Measurements from ENCODE around the gene FUT1. TPM values are rescaled to one million over a fixed set of nuclear protein-coding genes. Genes with fewer than 3 reads are reported as not detected.

The FUT1 gene
- total RNA-seq, 1 experiment from 2014 or later = 30.5 TPM

DNA sequence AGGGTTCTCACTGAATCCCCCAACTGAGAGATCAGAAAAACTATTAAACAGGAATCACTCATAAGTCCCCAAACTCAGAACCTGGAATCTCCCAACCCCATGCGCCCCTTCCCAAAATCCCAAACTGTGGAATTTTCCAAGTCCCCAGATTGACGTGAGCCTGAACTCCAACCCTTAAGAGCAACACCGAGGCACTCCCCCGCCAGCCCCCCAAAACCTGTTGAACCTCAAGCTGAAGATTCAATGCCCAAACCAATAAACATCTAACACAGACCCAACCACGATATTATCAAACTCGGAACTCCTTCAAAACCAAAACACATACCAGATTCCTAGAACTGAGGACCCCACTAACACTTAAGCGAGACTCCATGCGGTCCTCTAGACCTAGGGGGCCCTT lies 6.3 kb downstream of the FUT1 start:
- Mint-ChIP-seq H3K27ac (ENCODE audit: unreplicated experiment) (no peak overlapping the region), H3K4me3 (ENCODE audit: unreplicated experiment) (no peak overlapping the region), H3K27me3 (ENCODE audit: insufficient read depth, unreplicated experiment) (no peaks in the 10 kb centered on the region), H3K9me3 (ENCODE audit: unreplicated experiment) (no peaks in the 10 kb centered on the region), H3K36me3 (ENCODE audit: insufficient read depth, unreplicated experiment) (peaks cover 53% of the 10 kb centered on the region), H3K4me1 (ENCODE audit: low read depth, unreplicated experiment) (peaks cover 10% of the 10 kb centered on the region)
- Histone ChIP-seq H3K4me3 (ENCODE audit: low read depth, low read length) (no peak overlapping the region), H3K9me3 (no peaks in the 10 kb centered on the region), H3K4me1 (peaks cover 7% of the 10 kb centered on the region), H3K36me3 (ENCODE audit: control insufficient read depth, insufficient read depth, low read length) (no peaks in the 10 kb centered on the region), H3K27me3 (replicated peaks; ENCODE audit: control insufficient read depth, insufficient read depth, low read length) (no peaks in the 10 kb centered on the region)
- TF ChIP-seq, protein P1, sequence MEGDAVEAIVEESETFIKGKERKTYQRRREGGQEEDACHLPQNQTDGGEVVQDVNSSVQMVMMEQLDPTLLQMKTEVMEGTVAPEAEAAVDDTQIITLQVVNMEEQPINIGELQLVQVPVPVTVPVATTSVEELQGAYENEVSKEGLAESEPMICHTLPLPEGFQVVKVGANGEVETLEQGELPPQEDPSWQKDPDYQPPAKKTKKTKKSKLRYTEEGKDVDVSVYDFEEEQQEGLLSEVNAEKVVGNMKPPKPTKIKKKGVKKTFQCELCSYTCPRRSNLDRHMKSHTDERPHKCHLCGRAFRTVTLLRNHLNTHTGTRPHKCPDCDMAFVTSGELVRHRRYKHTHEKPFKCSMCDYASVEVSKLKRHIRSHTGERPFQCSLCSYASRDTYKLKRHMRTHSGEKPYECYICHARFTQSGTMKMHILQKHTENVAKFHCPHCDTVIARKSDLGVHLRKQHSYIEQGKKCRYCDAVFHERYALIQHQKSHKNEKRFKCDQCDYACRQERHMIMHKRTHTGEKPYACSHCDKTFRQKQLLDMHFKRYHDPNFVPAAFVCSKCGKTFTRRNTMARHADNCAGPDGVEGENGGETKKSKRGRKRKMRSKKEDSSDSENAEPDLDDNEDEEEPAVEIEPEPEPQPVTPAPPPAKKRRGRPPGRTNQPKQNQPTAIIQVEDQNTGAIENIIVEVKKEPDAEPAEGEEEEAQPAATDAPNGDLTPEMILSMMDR (IDR thresholded peaks at IDR 0.05; ENCODE audit: insufficient read depth in 1 of 2, low read depth in 1 of 2, low read length in 1 of 2, severe bottlenecking in 1 of 2, unreplicated experiment in 1 of 2) = no peak
- intact Hi-C loops (cut with micrococcal nuclease; ENCODE audit: unreplicated experiment) = no loop called here
- ChIA-PET POLR2A (no interaction called here), CTCF (no interaction called here)
- no peak for DNase-seq
- BruUV-seq (replicated peaks) = no TSS peak

DNA sequence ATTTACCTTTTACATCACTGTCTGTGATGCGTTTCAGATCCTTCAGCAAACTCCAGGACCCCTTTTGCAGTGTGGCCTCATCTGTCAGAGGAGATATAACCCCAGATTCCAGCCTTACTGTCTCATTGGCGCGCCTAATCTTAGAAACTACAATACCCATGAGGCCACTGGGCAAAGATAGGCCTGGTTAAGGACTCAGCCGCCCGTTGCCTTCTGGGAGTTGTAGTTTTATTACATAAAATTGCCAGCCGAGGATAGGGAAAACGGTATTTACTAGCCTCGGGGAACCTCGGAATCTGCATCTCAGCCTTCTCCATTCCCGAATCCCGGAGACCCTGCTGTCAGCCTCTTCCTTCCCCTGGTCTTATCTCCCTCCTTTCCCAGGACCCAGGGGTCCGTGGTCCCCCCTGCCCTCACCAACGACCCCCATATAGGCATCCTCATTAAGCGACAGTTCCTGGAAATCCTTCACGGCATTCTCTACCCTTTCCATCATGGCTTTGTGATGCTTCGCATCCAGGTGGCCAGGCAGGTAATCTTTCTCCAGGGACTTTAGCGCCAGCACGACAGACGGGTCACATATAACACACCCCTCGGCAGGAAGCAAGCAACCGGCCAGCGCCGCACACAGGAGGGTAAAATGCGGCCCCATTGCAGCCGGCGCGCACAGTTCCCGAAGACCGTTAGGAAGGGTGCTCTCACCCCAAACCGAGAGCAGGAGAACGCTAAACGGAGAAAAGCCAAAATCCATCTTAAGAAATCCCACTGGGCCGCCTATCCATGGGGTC lies 7.0 kb downstream of the FUT1 start:
- intact Hi-C loops (cut with micrococcal nuclease; ENCODE audit: unreplicated experiment) = no loop called here
- TF ChIP-seq, protein P1 (IDR thresholded peaks at IDR 0.05; ENCODE audit: insufficient read depth in 1 of 2, low read depth in 1 of 2, low read length in 1 of 2, severe bottlenecking in 1 of 2, unreplicated experiment in 1 of 2) = no peak
- Mint-ChIP-seq H3K36me3 (ENCODE audit: insufficient read depth, unreplicated experiment) (peaks cover 52% of the 10 kb centered on the region), H3K4me1 (ENCODE audit: low read depth, unreplicated experiment) (peaks cover 14% of the 10 kb centered on the region), H3K27me3 (ENCODE audit: insufficient read depth, unreplicated experiment) (no peaks in the 10 kb centered on the region), H3K9me3 (ENCODE audit: unreplicated experiment) (no peaks in the 10 kb centered on the region), H3K27ac (ENCODE audit: unreplicated experiment) (no peak overlapping the region), H3K4me3 (ENCODE audit: unreplicated experiment) (no peak overlapping the region)
- no TSS peak for BruUV-seq (replicated peaks)
- CTCF ChIA-PET = interaction anchor here (0.6 kb wide), 1 partner anchor 279 kb away, joined by 4 read pairs; the partner anchor contains the start of gene CGB3
- Histone ChIP-seq H3K4me1 (peaks cover 11% of the 10 kb centered on the region), H3K9me3 (no peaks in the 10 kb centered on the region), H3K27me3 (replicated peaks; ENCODE audit: control insufficient read depth, insufficient read depth, low read length) (no peaks in the 10 kb centered on the region), H3K36me3 (ENCODE audit: control insufficient read depth, insufficient read depth, low read length) (no peaks in the 10 kb centered on the region), H3K4me3 (ENCODE audit: low read depth, low read length) (no peak overlapping the region)
- POLR2A ChIA-PET = no interaction called here
- DNase-seq = peak; percentile 64 to 65

DNA sequence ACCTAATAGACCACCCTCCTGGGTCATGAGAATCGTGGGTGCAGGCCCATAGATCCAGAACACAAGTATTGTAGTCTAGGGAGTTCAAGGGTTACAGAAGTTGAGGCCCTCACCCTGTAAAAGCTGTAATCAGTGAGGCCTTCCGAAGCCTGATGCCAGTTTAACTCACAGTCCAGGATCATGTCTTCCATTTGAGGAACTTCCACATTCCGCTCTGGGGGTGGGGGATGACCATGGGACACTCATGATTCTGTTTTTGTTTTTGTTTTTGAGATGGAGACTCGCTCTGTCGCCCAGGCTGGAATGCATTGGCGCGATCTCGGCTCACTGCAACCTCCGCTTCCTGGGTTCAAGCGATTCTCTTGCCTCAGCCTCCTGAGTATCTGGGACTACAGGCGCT lies 10.3 kb downstream of the FUT1 start:
- no peak for DNase-seq
- no peak overlapping the region for H3K4me3 Mint-ChIP-seq (ENCODE audit: unreplicated experiment)
- Histone ChIP-seq H3K4me3 (ENCODE audit: low read depth, low read length) (no peak overlapping the region), H3K9me3 (no peaks in the 10 kb centered on the region), H3K36me3 (ENCODE audit: control insufficient read depth, insufficient read depth, low read length) (no peaks in the 10 kb centered on the region), H3K27me3 (replicated peaks; ENCODE audit: control insufficient read depth, insufficient read depth, low read length) (no peaks in the 10 kb centered on the region), H3K4me1 (peaks cover 22% of the 10 kb centered on the region)
- intact Hi-C loops (cut with micrococcal nuclease; ENCODE audit: unreplicated experiment) = no loop called here
- TF ChIP-seq, protein P1 (IDR thresholded peaks at IDR 0.05; ENCODE audit: insufficient read depth in 1 of 2, low read depth in 1 of 2, low read length in 1 of 2, severe bottlenecking in 1 of 2, unreplicated experiment in 1 of 2) = no peak
- POLR2A ChIA-PET = no interaction called here
- H3K36me3 Mint-ChIP-seq (ENCODE audit: insufficient read depth, unreplicated experiment) = peaks cover 37% of the 10 kb centered on the region
- no TSS peak for BruUV-seq (replicated peaks)
- H3K9me3 Mint-ChIP-seq (ENCODE audit: unreplicated experiment) = no peaks in the 10 kb centered on the region
- H3K27me3 Mint-ChIP-seq (ENCODE audit: insufficient read depth, unreplicated experiment) = no peaks in the 10 kb centered on the region
- H3K27ac Mint-ChIP-seq (ENCODE audit: unreplicated experiment) = no peak overlapping the region
- peaks cover 28% of the 10 kb centered on the region for H3K4me1 Mint-ChIP-seq (ENCODE audit: low read depth, unreplicated experiment)
- CTCF ChIA-PET = interaction anchor here (1.3 kb wide), 1 partner anchor 28 kb away, joined by 4 read pairs; no protein-coding TSS in a partner anchor
